Smooth muscle cell (in vitro differentiated cells): Measurements from ENCODE around the gene CSMD2. TPM values are rescaled to one million over a fixed set of nuclear protein-coding genes. Genes with fewer than 3 reads are reported as not detected.

Experiments
- DNase-seq: peaks from one replicate; lab custom pipeline; 2025; ENCODE audit not compliant: unreplicated experiment; lab: John Stamatoyannopoulos, UW
- H2AFZ ChIP-seq: fragments of 200-600 bp; sonication (generic); 2 replicates; pipeline ENCODE4 v1.6.0; 2016; ENCODE audit warnings: antibody characterized with exemption, low read depth, mild to moderate bottlenecking
- H3F3A ChIP-seq: fragments of 200-600 bp; sonication (generic); 2 replicates; pipeline ENCODE4 v1.6.0; 2017; ENCODE audit warnings: antibody characterized with exemption, low read depth
- H3K27ac ChIP-seq: fragments of 200-600 bp; sonication (generic); 2 replicates; pipeline ENCODE4 v1.5.1; 2016; ENCODE audit warnings: low read depth, mild to moderate bottlenecking
- H3K27me3 ChIP-seq: fragments of 200-600 bp; sonication (generic); 2 replicates; pipeline ENCODE4 v1.6.1; 2016; ENCODE audit warnings: low read depth, mild to moderate bottlenecking
- H3K36me3 ChIP-seq: fragments of 200-600 bp; sonication (generic); 2 replicates; pipeline ENCODE4 v1.5.1; 2016; ENCODE audit warnings: low read depth
- H3K4me1 ChIP-seq: fragments of 200-600 bp; sonication (generic); 2 replicates; pipeline ENCODE4 v1.5.1; 2016; ENCODE audit warnings: low read depth
- H3K4me2 ChIP-seq: fragments of 200-600 bp; sonication (generic); 2 replicates; pipeline ENCODE4 v1.6.0; 2016; ENCODE audit warnings: mild to moderate bottlenecking
- H3K4me3 ChIP-seq: fragments of 200-600 bp; sonication (generic); 2 replicates; pipeline ENCODE4 v1.5.1; 2016; ENCODE audit warnings: mild to moderate bottlenecking
- H3K79me2 ChIP-seq: fragments of 200-600 bp; sonication (generic); 2 replicates; pipeline ENCODE4 v1.6.0; 2016; ENCODE audit warnings: low read depth, mild to moderate bottlenecking
- H3K9ac ChIP-seq: fragments of 200-600 bp; sonication (generic); 2 replicates; pipeline ENCODE4 v1.6.0; 2016; ENCODE audit warnings: low read depth
- H3K9me3 ChIP-seq: fragments of 200-600 bp; sonication (generic); replicated peaks from 2 replicates; pipeline ENCODE4 v1.5.1; 2016; ENCODE audit warnings: low read depth
- H4K20me1 ChIP-seq: fragments of 200-600 bp; sonication (generic); 2 replicates; pipeline ENCODE4 v1.6.0; 2016; ENCODE audit warnings: low read depth
- WGBS: methylation state at CpG from one replicate; pipeline ENCODE4 v1.1.7; 2016; ENCODE audit warnings: low lambda C conversion rate; 5-methylcytosine and 5-hydroxymethylcytosine counted together
- polyA plus RNA-seq: library from polyadenylated mRNA; unstranded; fragments of >200 nt; fragmentation: Nextera tagmentation; extraction: Ambion mirVana; gene quantifications from 2 replicates; pipeline ENCODE4 v1.2.1, GENCODE V29; 2016
- total RNA-seq: library from RNA; depleted of rRNA; stranded (reverse); fragments of >200 nt; gene quantifications from 2 replicates; pipeline ENCODE4 v1.2.3, GENCODE V29; 2014
- TF ChIP-seq, protein P1 (sequence below): fragments of 200-600 bp; sonication (generic); IDR thresholded peaks from 2 replicates; pipeline ENCODE4 v1.5.1; 2017; ENCODE audit warnings: borderline replicate concordance, mild to moderate bottlenecking, antibody characterized with exemption; ENCODE audit not compliant: insufficient read depth, poor library complexity, severe bottlenecking

The CSMD2 gene
- total and polyA plus RNA-seq, 2 experiments from 2014 or later, result 0.65 to 1.8 TPM

DNA sequence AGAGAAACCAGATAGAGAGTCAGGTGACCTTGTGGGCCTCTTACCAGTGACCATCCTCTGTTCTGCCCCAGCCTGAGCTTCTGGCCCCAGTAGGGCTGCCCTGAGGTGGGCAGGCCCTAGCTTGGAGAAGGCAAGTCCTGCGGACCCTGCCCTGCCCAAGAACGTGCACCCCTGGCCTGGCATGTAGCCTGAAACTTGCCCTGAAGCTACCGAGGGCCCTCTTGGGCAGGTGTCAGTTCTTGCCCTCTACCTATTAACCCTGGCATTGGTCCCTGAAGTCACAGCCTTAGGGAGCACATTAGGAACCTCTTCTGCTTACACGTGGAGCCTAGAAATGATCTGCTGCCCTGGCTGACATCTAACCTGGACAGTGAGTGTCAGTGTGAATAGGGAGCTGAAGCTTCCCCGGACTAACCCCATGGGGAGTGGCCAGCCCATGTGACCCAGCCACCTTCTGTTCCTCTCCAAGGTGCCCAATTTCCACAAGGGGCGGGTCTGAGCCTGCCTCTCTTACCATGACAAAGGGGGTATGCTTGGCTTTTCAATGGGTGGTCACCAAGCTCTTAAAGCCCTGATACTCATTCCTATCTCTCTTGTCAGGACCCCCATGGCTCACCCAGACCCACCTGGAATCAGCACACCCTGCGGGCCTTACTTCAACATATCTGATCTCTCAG, 529.6 kb downstream of the CSMD2 start:
- Histone ChIP-seq H3K4me2 (no peak overlapping the region), H4K20me1 (no peaks in the 10 kb centered on the region), H3K79me2 (no peaks in the 10 kb centered on the region), H3K9ac (no peak overlapping the region), H3K27me3 (peaks cover 27% of the 10 kb centered on the region), H3K4me1 (no peaks in the 10 kb centered on the region), H3K36me3 (no peaks in the 10 kb centered on the region), H2AFZ (no peak overlapping the region), H3K4me3 (no peak overlapping the region), H3F3A (no peaks in the 10 kb centered on the region), H3K27ac (no peak overlapping the region), H3K9me3 (no peaks in the 10 kb centered on the region)
- 67% methylated on average over 7 of the region's 7 CpGs for WGBS
- DNase-seq, result no peak
- TF ChIP-seq, protein P1, sequence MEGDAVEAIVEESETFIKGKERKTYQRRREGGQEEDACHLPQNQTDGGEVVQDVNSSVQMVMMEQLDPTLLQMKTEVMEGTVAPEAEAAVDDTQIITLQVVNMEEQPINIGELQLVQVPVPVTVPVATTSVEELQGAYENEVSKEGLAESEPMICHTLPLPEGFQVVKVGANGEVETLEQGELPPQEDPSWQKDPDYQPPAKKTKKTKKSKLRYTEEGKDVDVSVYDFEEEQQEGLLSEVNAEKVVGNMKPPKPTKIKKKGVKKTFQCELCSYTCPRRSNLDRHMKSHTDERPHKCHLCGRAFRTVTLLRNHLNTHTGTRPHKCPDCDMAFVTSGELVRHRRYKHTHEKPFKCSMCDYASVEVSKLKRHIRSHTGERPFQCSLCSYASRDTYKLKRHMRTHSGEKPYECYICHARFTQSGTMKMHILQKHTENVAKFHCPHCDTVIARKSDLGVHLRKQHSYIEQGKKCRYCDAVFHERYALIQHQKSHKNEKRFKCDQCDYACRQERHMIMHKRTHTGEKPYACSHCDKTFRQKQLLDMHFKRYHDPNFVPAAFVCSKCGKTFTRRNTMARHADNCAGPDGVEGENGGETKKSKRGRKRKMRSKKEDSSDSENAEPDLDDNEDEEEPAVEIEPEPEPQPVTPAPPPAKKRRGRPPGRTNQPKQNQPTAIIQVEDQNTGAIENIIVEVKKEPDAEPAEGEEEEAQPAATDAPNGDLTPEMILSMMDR, result no peak

DNA sequence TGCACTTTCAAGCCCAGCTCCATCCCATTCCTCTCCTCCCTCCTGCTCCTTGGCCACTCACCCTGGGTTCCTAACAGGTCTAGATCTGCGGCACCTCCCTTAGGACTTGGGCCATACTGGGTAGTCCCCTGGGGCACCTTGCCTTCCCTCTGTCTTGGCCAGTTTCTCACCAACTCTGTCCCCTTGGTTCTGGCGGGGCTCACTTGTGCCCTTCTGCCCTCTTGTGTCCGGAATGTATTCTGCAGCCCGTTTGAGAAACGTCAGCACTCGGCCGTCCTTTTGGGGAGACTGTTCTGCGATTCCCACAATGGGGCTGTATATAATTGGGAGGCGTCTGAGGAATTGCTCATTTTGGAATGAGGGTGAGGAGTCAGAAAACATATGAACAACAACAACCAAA, 530.2 kb downstream of the CSMD2 start:
- no peak for DNase-seq
- no peaks in the 10 kb centered on the region for H3K79me2 ChIP-seq

DNA sequence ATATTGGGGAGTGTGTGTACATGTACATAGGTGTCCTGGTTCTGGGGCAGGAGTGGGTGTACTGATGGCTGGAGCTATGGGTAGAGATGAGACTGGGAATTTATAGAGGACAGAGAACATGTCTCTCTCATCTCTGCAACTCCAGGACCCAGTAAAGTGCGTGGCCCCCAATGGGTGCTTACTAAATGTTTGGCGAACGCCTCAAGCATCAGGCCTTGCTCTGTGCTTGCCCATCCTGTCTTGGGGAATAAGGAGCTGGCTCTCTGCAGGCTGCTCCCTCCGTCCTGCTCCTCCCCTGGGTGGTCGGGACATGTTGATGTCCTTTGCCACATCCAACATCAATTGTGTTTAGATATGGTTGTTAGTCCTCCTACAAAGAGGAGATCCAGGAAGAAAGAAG, 530.9 kb downstream of the CSMD2 start:
- H3K4me3 ChIP-seq, result no peak overlapping the region
- WGBS, result 92% methylated on average over 5 of the region's 5 CpGs
- H3K36me3 ChIP-seq, result no peaks in the 10 kb centered on the region
- no peak overlapping the region for H3K27ac ChIP-seq
- no peaks in the 10 kb centered on the region for H3F3A ChIP-seq
- H3K4me2 ChIP-seq, result no peak overlapping the region
- no peaks in the 10 kb centered on the region for H3K9me3 ChIP-seq
- no peaks in the 10 kb centered on the region for H3K79me2 ChIP-seq
- DNase-seq, result no peak
- no peaks in the 10 kb centered on the region for H3K4me1 ChIP-seq
- TF ChIP-seq, protein P1, result no peak
- H2AFZ ChIP-seq, result no peak overlapping the region
- no peak overlapping the region for H3K9ac ChIP-seq
- H3K27me3 ChIP-seq, result peaks cover 41% of the 10 kb centered on the region
- H4K20me1 ChIP-seq, result no peaks in the 10 kb centered on the region

More for the DNA sequence above, 530.2 kb downstream of the CSMD2 start:
- TF ChIP-seq, protein P1, result peak; percentile 59
- no peak overlapping the region for H3K27ac ChIP-seq
- H3K9me3 ChIP-seq, result no peaks in the 10 kb centered on the region
- peaks cover 34% of the 10 kb centered on the region for H3K27me3 ChIP-seq
- H4K20me1 ChIP-seq, result no peaks in the 10 kb centered on the region
- H3K4me3 ChIP-seq, result no peak overlapping the region
- H3F3A ChIP-seq, result no peaks in the 10 kb centered on the region
- no peak overlapping the region for H3K4me2 ChIP-seq
- 38% methylated on average over 9 of the region's 9 CpGs for WGBS
- H3K9ac ChIP-seq, result no peak overlapping the region
- no peaks in the 10 kb centered on the region for H3K4me1 ChIP-seq
- no peak overlapping the region for H2AFZ ChIP-seq
- no peaks in the 10 kb centered on the region for H3K36me3 ChIP-seq
